NT2/D1 (cell line): ENCODE measurements around the gene SLC7A5.

Experiments used
- YY1 ChIP-seq: IDR thresholded peaks from 2 replicates; pipeline ENCODE4 v1.6.1; 2011; ENCODE audit not compliant: insufficient read length, insufficient read depth
- ZNF274 ChIP-seq: IDR thresholded peaks from 2 replicates; pipeline ENCODE4 v1.6.1; 2011; ENCODE audit warnings: mild to moderate bottlenecking, low read depth, low read length

DNA sequence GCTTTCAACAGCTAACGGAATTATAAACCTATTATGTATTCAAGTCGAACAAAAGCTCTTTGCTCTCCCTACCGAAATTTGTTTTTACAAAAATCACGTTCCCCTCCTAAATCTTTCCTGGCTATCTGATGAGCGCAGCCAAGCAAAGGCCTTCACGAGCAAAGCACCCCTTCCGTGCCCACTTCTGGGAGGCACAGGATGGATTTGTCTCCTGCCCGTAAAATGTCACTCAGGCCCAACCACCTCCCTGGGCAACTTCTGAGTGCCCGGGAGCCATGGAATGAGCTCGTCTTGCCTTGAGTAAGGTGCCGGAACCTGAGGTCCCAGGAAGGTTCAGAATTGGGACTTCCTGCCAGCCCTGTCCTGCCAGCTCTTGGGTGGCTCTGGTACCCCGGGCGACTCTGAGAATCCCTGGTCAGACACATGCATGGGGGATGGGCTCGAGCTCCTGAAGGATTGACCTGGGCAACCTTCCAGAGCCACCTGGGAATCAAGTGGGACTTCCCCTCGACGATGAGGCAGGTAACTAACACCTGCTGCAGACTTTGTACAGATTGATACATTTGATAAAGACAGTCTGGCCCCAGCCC, 19.8 kb downstream of the SLC7A5 start:
- TF ChIP-seq ZNF274 (no peak), YY1 (no peak)
